ENCODE data around the gene MYBPHL.

- TF ChIP-seq POLR2A (IDR thresholded peaks at IDR 0.05) (no peak), CTCF (IDR thresholded peaks at IDR 0.05) (no peak)
These were observed 51.1 kb downstream of the MYBPHL start for GRCh38 chr1:109255678-109256077.

Measured in uterus (tissue), 2 donors.